IMR-90 (cell line): ENCODE results near the gene SLC30A9. TPM values are rescaled to one million over a fixed set of nuclear protein-coding genes. Genes with fewer than 3 reads are reported as not detected.

Experiments
- ATAC-seq: fragments of 200-7000 bp; cut with Tn5 transposase; 2 replicates; pipeline ENCODE4 v1.9.1; 2020; ENCODE audit warnings: low read depth, mild to moderate bottlenecking, moderate library complexity
- BruUV-seq: library from RNA; stranded (reverse); fragments of 400-500 nt; replicated peaks from 2 replicates; lab custom pipeline; 2021; lab: Mats Ljungman, UMichigan
- CTCF ChIA-PET: fragments of 300-600 bp; formaldehyde crosslinking; extraction: SDS; loops from one replicate; lab custom pipeline; 2021; ENCODE audit warnings: antibody characterized with exemption; lab: Yijun Ruan, JAX
- POLR2A ChIA-PET: fragments of 300-600 bp; sonication (Branson Sonifier 250); formaldehyde crosslinking; loops from one replicate; lab custom pipeline; 2022; ENCODE audit warnings: antibody characterized with exemption; ENCODE audit not compliant: unreplicated experiment; lab: Charles Lee
- DNase-seq: peaks from one replicate; pipeline ENCODE4 v3.0.0; 2013
- H2AFZ ChIP-seq: replicated peaks from 2 replicates; pipeline ENCODE3; 2013; ENCODE audit warnings: low read length, mild to moderate bottlenecking; ENCODE audit not compliant: poor library complexity
- H2AK5ac ChIP-seq: 2 replicates; pipeline ENCODE4 v1.6.1; 2013; ENCODE audit warnings: low read depth, low read length, inconsistent platforms
- H2AK9ac ChIP-seq: replicated peaks from 2 replicates; pipeline ENCODE3; 2013; ENCODE audit warnings: mild to moderate bottlenecking, low read depth, low read length, moderate library complexity; ENCODE audit not compliant: poor library complexity
- H2BK120ac ChIP-seq: 2 replicates; pipeline ENCODE4 v1.6.1; 2013; ENCODE audit warnings: low read depth, low read length, inconsistent platforms
- H2BK15ac ChIP-seq: 3 replicates; pipeline ENCODE4 v1.6.1; 2013; ENCODE audit warnings: low read depth, low read length, inconsistent platforms
- H2BK20ac ChIP-seq: 2 replicates; pipeline ENCODE4 v1.6.1; 2013; ENCODE audit warnings: low read depth, mild to moderate bottlenecking, inconsistent platforms, low read length, moderate library complexity
- H2BK5ac ChIP-seq: 2 replicates; pipeline ENCODE4 v1.6.1; 2013; ENCODE audit warnings: mild to moderate bottlenecking, low read depth, low read length, inconsistent platforms; ENCODE audit not compliant: poor library complexity, severe bottlenecking
- H3K14ac ChIP-seq: replicated peaks from 2 replicates; pipeline ENCODE4 v1.6.1; 2013; ENCODE audit warnings: low read depth, low read length, inconsistent platforms
- H3K18ac ChIP-seq: 2 replicates; pipeline ENCODE4 v1.6.1; 2013; ENCODE audit warnings: low read depth, low read length, control low read depth
- H3K23ac ChIP-seq: 2 replicates; pipeline ENCODE4 v1.6.1; 2013; ENCODE audit warnings: low read depth, low read length, inconsistent platforms
- H3K27ac ChIP-seq: 2 replicates; pipeline ENCODE4 v1.5.1; 2013; ENCODE audit warnings: mild to moderate bottlenecking, control low read depth, low read length; ENCODE audit not compliant: insufficient read depth
- H3K27me3 ChIP-seq: 2 replicates; pipeline ENCODE4 v1.6.1; 2013; ENCODE audit warnings: low read length; ENCODE audit not compliant: control insufficient read depth, insufficient read depth
- H3K36me3 ChIP-seq: 2 replicates; pipeline ENCODE4 v1.6.1; 2013; ENCODE audit warnings: low read length, mixed read lengths; ENCODE audit not compliant: control insufficient read depth, insufficient read depth
- H3K4ac ChIP-seq: 2 replicates; pipeline ENCODE4 v1.6.1; 2013; ENCODE audit warnings: low read depth, low read length, inconsistent platforms
- H3K4me1 ChIP-seq: 2 replicates; pipeline ENCODE4 v1.6.1; 2013; ENCODE audit warnings: low read length, mixed read lengths; ENCODE audit not compliant: control insufficient read depth, insufficient read depth
- H3K4me2 ChIP-seq: 2 replicates; pipeline ENCODE4 v1.6.1; 2013; ENCODE audit warnings: low read depth, mild to moderate bottlenecking, control low read depth, low read length, moderate library complexity
- H3K4me3 ChIP-seq: 2 replicates; pipeline ENCODE4 v1.5.1; 2013; ENCODE audit warnings: low read depth, mild to moderate bottlenecking, control low read depth, low read length, moderate library complexity; ENCODE audit not compliant: insufficient read depth
- H3K56ac ChIP-seq: 2 replicates; pipeline ENCODE4 v1.6.1; 2013; ENCODE audit warnings: low read length, inconsistent platforms; ENCODE audit not compliant: insufficient read depth; ENCODE audit errors: extremely low read depth
- H3K79me1 ChIP-seq, 2 experiments: 2 replicates each; pipeline ENCODE4 v1.6.1; 2013; ENCODE audit warnings: low read length in 2 of 2, inconsistent platforms in 1 of 2, low read depth in 1 of 2
- H3K9ac ChIP-seq: 2 replicates; pipeline ENCODE4 v1.6.1; 2013; ENCODE audit warnings: low read depth, low read length, control low read depth
- H3K9me1 ChIP-seq: 2 replicates; pipeline ENCODE4 v1.6.1; 2013; ENCODE audit warnings: low read length, inconsistent platforms; ENCODE audit not compliant: insufficient read depth
- H3K9me3 ChIP-seq: 2 replicates; pipeline ENCODE4 v1.6.1; 2013; ENCODE audit warnings: low read length; ENCODE audit not compliant: control insufficient read depth, insufficient read depth
- H4K20me1 ChIP-seq: 2 replicates; pipeline ENCODE4 v1.6.1; 2013; ENCODE audit warnings: low read length, inconsistent platforms; ENCODE audit not compliant: insufficient read depth
- H4K5ac ChIP-seq: 2 replicates; pipeline ENCODE4 v1.6.1; 2013; ENCODE audit warnings: mild to moderate bottlenecking, low read depth, low read length, control low read depth
- H4K8ac ChIP-seq, 2 experiments: 2 replicates each; pipeline ENCODE4 v1.6.1; 2013; ENCODE audit warnings: low read depth in 2 of 2, low read length in 2 of 2, control low read depth in 1 of 2, inconsistent platforms in 1 of 2
- H4K91ac ChIP-seq: 2 replicates; pipeline ENCODE4 v1.6.1; 2013; ENCODE audit warnings: low read depth, low read length, inconsistent platforms; ENCODE audit not compliant: insufficient read depth
- BHLHE40 ChIP-seq: fragments of 150-350 bp; IDR thresholded peaks from 2 replicates; pipeline ENCODE4 v1.6.1; 2016; ENCODE audit warnings: mild to moderate bottlenecking, low read depth, low read length
- CEBPB ChIP-seq: IDR thresholded peaks from 2 replicates; pipeline ENCODE4 v1.6.1; 2012; ENCODE audit warnings: low read depth, low read length, improper control_type of control experiment
- CHD1 ChIP-seq: IDR thresholded peaks from 2 replicates; pipeline ENCODE4 v1.6.1; 2012; ENCODE audit warnings: low read depth, low read length, improper control_type of control experiment
- CTCF ChIP-seq: conservative IDR thresholded peaks from 2 replicates; pipeline ENCODE4 v1.5.1; 2012; ENCODE audit warnings: mild to moderate bottlenecking, low read depth, low read length, improper control_type of control experiment
- ELK1 ChIP-seq: fragments of 150-350 bp; IDR thresholded peaks from 2 replicates; pipeline ENCODE4 v1.6.1; 2016; ENCODE audit warnings: low read depth, mild to moderate bottlenecking, low read length, moderate library complexity, borderline replicate concordance
- FOS ChIP-seq: fragments of 150-350 bp; IDR thresholded peaks from 2 replicates; pipeline ENCODE4 v1.6.1; 2016; ENCODE audit warnings: low read depth, low read length
- MAFK ChIP-seq: IDR thresholded peaks from 2 replicates; pipeline ENCODE4 v1.6.1; 2012; ENCODE audit warnings: low read depth, low read length, improper control_type of control experiment
- MAZ ChIP-seq: IDR thresholded peaks from 2 replicates; pipeline ENCODE4 v1.6.1; 2012; ENCODE audit warnings: low read depth, mild to moderate bottlenecking, low read length, improper control_type of control experiment, moderate library complexity, borderline replicate concordance
- MXI1 ChIP-seq: IDR thresholded peaks from 2 replicates; pipeline ENCODE4 v1.6.1; 2012; ENCODE audit warnings: low read depth, mild to moderate bottlenecking, low read length, moderate library complexity, borderline replicate concordance
- NFE2L2 ChIP-seq: fragments of 150-350 bp; IDR thresholded peaks from 2 replicates; pipeline ENCODE4 v1.6.1; 2016; ENCODE audit warnings: low read depth, mild to moderate bottlenecking, low read length
- POLR2A ChIP-seq: IDR thresholded peaks from 2 replicates; pipeline ENCODE4 v1.6.1; 2012; ENCODE audit warnings: mild to moderate bottlenecking, low read depth, low read length
- RAD21 ChIP-seq: IDR thresholded peaks from 2 replicates; pipeline ENCODE4 v1.6.1; 2012; ENCODE audit warnings: low read length, improper control_type of control experiment
- RCOR1 ChIP-seq: IDR thresholded peaks from 2 replicates; pipeline ENCODE4 v1.6.1; 2012; ENCODE audit warnings: mild to moderate bottlenecking, low read length, improper control_type of control experiment; ENCODE audit not compliant: insufficient replicate concordance
- RFX5 ChIP-seq: IDR thresholded peaks from 2 replicates; pipeline ENCODE4 v1.8.0; 2012; ENCODE audit warnings: low read depth, mild to moderate bottlenecking, low read length, moderate library complexity
- SMC3 ChIP-seq: fragments of 150-350 bp; IDR thresholded peaks from 2 replicates; pipeline ENCODE4 v1.6.1; 2016; ENCODE audit warnings: low read depth, mild to moderate bottlenecking, antibody characterized with exemption, low read length, moderate library complexity
- USF2 ChIP-seq: fragments of 150-350 bp; IDR thresholded peaks from 2 replicates; pipeline ENCODE4 v1.6.1; 2017; ENCODE audit warnings: mild to moderate bottlenecking, antibody characterized with exemption, low read length, low read depth
- WGBS, 2 experiments: methylation state at CpG; one replicate each; pipeline versions ENCODE4 v1.1.5 to v1.1.7; 2013; ENCODE audit warnings: missing lambda C conversion rate in 2 of 2; ENCODE audit not compliant: insufficient read length in 1 of 2; ENCODE audit errors: extremely low coverage in 2 of 2; 5-methylcytosine and 5-hydroxymethylcytosine counted together
- dilution Hi-C: fragments of 300-500 bp; cut with HindIII; formaldehyde crosslinking; loops from one replicate; pipeline ENCODE4 v1.14.3; 2018; ENCODE audit warnings: low sequenced_read_pairs; ENCODE audit not compliant: unreplicated experiment
- in situ Hi-C: fragments of 300-500 bp; cut with MboI; formaldehyde crosslinking; loops from 3 replicates; pipeline ENCODE4 v1.14.3; 2019; ENCODE audit warnings: low sequenced_read_pairs, inconsistent platforms, mixed read lengths
- intact Hi-C: fragments of 100-400 bp; cut with micrococcal nuclease; formaldehyde crosslinking; loops from 2 replicates; pipeline ENCODE4 v1.10.0; 2022
- polyA plus RNA-seq, 3 experiments: library from polyadenylated mRNA; depleted of rRNA; stranded (reverse); fragments of >200 nt; gene quantifications; 2 replicates each; pipeline ENCODE4 v1.2.3, GENCODE V29; 2012; ENCODE audit warnings: low replicate concordance in 1 of 3
- total RNA-seq: library from RNA; depleted of rRNA; stranded (reverse); fragments of >200 nt; gene quantifications from 2 replicates; pipeline ENCODE4 v1.2.3, GENCODE V29; 2012

The SLC30A9 gene
- total and polyA plus RNA-seq, 2 of the 4 experiments (the other 2 are of a cell fraction): 32.0 to 72.6 TPM

- Histone ChIP-seq H4K8ac (no peak overlapping the region), H2BK20ac (no peak overlapping the region), H2AK9ac (no peak overlapping the region), H2BK120ac (no peak overlapping the region), H3K9ac (no peak overlapping the region), H3K4me3 (no peak overlapping the region), H4K5ac (no peak overlapping the region), H3K79me1 (peaks cover 0 to 3% of the 10 kb centered on the region in 2 experiments; a peak in 1 of 4 replicates), H3K36me3 (peaks cover 8% of the 10 kb centered on the region), H3K4me2 (no peak overlapping the region), H2BK5ac (no peak overlapping the region), H3K18ac (no peak overlapping the region), H3K9me1 (no peaks in the 10 kb centered on the region), H3K4ac (no peak overlapping the region), H3K56ac (no peak overlapping the region), H3K27me3 (no peaks in the 10 kb centered on the region), H3K14ac (no peak overlapping the region), H2BK15ac (no peak overlapping the region), H3K9me3 (no peaks in the 10 kb centered on the region), H4K91ac (no peak overlapping the region), H2AFZ (no peak overlapping the region), H2AK5ac (no peak overlapping the region), H3K27ac (no peak overlapping the region), H4K20me1 (no peaks in the 10 kb centered on the region), H3K4me1 (no peaks in the 10 kb centered on the region; the same call in none of the 2 replicates), H3K23ac (no peak overlapping the region)
- DNase-seq (peak; percentile 94), ATAC-seq (peak; percentile 95)
- CTCF ChIA-PET: interaction anchor here (1.4 kb wide), 1 partner anchor 10 kb away, joined by 5 read pairs; no protein-coding TSS in a partner anchor
- WGBS, 2 experiments: no CpG with 5 or more reads among the region's 1 CpG
- in situ Hi-C loops: no loop called here
- no TSS peak for BruUV-seq
- no peak for TF ChIP-seq MXI1
- peak; percentile 67 for TF ChIP-seq FOS
- no peak for TF ChIP-seq USF2
- no peak for TF ChIP-seq MAZ
- 0 out of 2 replicates have a peak, but pooled peaks have one; percentile 22 for TF ChIP-seq BHLHE40
- TF ChIP-seq RFX5: no peak
- no peak for TF ChIP-seq RCOR1
- TF ChIP-seq NFE2L2: no peak
- peak; percentile 49; the same call in 1 of the 2 replicates for TF ChIP-seq CEBPB
- TF ChIP-seq POLR2A: no peak
- TF ChIP-seq MAFK: no peak
- TF ChIP-seq CHD1: no peak
- no peak for TF ChIP-seq CTCF
- no peak for TF ChIP-seq ELK1
- TF ChIP-seq SMC3: no peak
- TF ChIP-seq RAD21: no peak
- intact Hi-C loops: no loop called here
- POLR2A ChIA-PET: no interaction called here
- dilution Hi-C loops: no loop called here
Measured at GRCh38 chr4:42048394-42048793, 58.1 kb downstream of the SLC30A9 start.
